ENCODE data around the gene BMP6.

BMP6 gene

DNA sequence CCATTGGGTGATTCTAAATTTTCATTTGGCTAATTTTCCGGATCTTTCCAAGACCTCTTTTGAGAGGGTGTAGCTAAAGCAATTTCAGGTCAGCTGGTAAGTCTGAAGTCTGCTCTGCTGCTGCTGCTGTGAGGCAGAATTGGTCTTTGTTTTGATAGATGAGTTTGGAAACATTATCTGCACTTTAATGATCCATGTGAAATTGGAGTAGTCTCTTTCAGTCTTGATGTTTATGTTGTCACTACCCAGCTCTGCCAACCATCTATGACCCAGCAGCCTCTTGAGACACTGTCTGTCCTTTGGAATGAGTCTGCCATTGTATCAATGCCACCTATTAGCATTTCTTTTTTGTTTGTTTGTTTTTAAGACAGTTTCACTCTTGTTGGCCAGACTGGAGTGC is 140.6 kb downstream of the BMP6 start:
- Histone ChIP-seq H3K9me3 (ENCODE audit: control insufficient read depth in 1 of 2, low read length in 2 of 2) (no peaks in the 10 kb centered on the region), H3K9ac (ENCODE audit: low read depth in 1 of 2, low read length in 2 of 2) (no peak overlapping the region), H3K27ac (ENCODE audit: low read depth, low read length) (no peak overlapping the region), H3K4me1 (ENCODE audit: control insufficient read depth in 1 of 2, insufficient read depth in 2 of 2, low read length in 2 of 2) (no peaks in the 10 kb centered on the region), H3K36me3 (ENCODE audit: control insufficient read depth in 1 of 2, insufficient read depth in 2 of 2, low read length in 2 of 2) (no peaks in the 10 kb centered on the region), H3K4me3 (ENCODE audit: low read depth in 1 of 2, low read length in 2 of 2) (no peak overlapping the region), H3K27me3 (ENCODE audit: control insufficient read depth in 1 of 2, insufficient read depth in 2 of 2, low read length in 2 of 2) (no peaks in the 10 kb centered on the region)

DNA sequence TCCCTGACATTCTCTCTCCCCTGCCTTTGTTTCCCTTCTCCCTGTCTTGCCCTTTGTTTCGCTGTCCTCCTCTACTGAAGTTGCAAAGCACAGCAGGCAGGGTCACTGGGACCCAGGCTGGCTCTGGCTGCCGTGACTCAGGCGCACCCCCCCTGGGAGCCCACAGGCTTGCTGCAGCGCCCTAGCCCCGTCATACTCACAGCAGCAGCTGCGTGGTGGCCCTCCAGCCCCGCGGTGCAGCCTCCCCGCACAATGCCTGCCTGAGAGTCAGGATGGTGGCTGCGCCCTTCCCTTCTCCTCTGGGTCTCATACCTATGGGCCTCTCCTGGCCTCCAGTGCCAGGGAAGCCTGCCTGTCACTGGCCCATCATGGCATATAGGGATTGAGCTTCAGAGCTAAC is 143.0 kb downstream of the BMP6 start:
- H3K9me3 ChIP-seq (ENCODE audit: control insufficient read depth in 1 of 2, low read length in 2 of 2) = no peaks in the 10 kb centered on the region
- H3K27ac ChIP-seq (ENCODE audit: low read depth, low read length) = no peak overlapping the region
- H3K9ac ChIP-seq (ENCODE audit: low read depth in 1 of 2, low read length in 2 of 2) = no peak overlapping the region
- H3K27me3 ChIP-seq (ENCODE audit: control insufficient read depth in 1 of 2, insufficient read depth in 2 of 2, low read length in 2 of 2) = no peaks in the 10 kb centered on the region
- H3K4me3 ChIP-seq (ENCODE audit: low read depth in 1 of 2, low read length in 2 of 2) = no peak overlapping the region
- H3K36me3 ChIP-seq (ENCODE audit: control insufficient read depth in 1 of 2, insufficient read depth in 2 of 2, low read length in 2 of 2) = no peaks in the 10 kb centered on the region
- H3K4me1 ChIP-seq (ENCODE audit: control insufficient read depth in 1 of 2, insufficient read depth in 2 of 2, low read length in 2 of 2) = no peaks in the 10 kb centered on the region

- Histone ChIP-seq H3K4me3 (ENCODE audit: low read depth in 1 of 2, low read length in 2 of 2) (no peak overlapping the region), H3K27ac (ENCODE audit: low read depth, low read length) (no peak overlapping the region), H3K4me1 (ENCODE audit: control insufficient read depth in 1 of 2, insufficient read depth in 2 of 2, low read length in 2 of 2) (no peaks in the 10 kb centered on the region), H3K36me3 (ENCODE audit: control insufficient read depth in 1 of 2, insufficient read depth in 2 of 2, low read length in 2 of 2) (peaks cover 21 to 37% of the 10 kb centered on the region in 2 donors), H3K9ac (ENCODE audit: low read depth in 1 of 2, low read length in 2 of 2) (no peak overlapping the region), H3K9me3 (ENCODE audit: control insufficient read depth in 1 of 2, low read length in 2 of 2) (no peaks in the 10 kb centered on the region), H3K27me3 (ENCODE audit: control insufficient read depth in 1 of 2, insufficient read depth in 2 of 2, low read length in 2 of 2) (no peaks in the 10 kb centered on the region)
Observed at GRCh38 chr6:7878401-7878964, 152.6 kb downstream of the BMP6 start.

DNA sequence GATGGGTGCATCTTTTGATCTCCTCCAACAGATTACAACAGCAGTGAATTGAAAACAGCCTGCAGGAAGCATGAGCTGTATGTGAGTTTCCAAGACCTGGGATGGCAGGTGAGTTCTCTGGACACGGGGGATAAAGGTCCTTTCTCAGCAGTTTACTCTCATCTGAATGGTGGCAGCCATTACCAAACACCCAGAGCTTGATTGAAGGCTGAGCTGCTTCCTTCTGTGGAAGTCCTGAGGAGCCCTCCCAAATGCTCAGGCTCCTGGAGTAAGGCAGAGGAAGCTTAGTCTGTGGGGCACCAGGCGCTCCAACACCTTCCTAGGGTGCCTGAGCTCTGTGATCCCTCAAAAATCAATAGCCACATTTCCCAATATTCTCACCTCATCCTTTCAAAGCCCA is 153.1 kb downstream of the BMP6 start:
- Histone ChIP-seq H3K4me1 (ENCODE audit: control insufficient read depth in 1 of 2, insufficient read depth in 2 of 2, low read length in 2 of 2) (no peaks in the 10 kb centered on the region), H3K4me3 (ENCODE audit: low read depth in 1 of 2, low read length in 2 of 2) (no peak overlapping the region), H3K9ac (ENCODE audit: low read depth in 1 of 2, low read length in 2 of 2) (no peak overlapping the region), H3K9me3 (ENCODE audit: control insufficient read depth in 1 of 2, low read length in 2 of 2) (no peaks in the 10 kb centered on the region), H3K27ac (ENCODE audit: low read depth, low read length) (no peak overlapping the region), H3K36me3 (ENCODE audit: control insufficient read depth in 1 of 2, insufficient read depth in 2 of 2, low read length in 2 of 2) (peaks cover 26 to 42% of the 10 kb centered on the region in 2 donors), H3K27me3 (ENCODE audit: control insufficient read depth in 1 of 2, insufficient read depth in 2 of 2, low read length in 2 of 2) (no peaks in the 10 kb centered on the region)

DNA sequence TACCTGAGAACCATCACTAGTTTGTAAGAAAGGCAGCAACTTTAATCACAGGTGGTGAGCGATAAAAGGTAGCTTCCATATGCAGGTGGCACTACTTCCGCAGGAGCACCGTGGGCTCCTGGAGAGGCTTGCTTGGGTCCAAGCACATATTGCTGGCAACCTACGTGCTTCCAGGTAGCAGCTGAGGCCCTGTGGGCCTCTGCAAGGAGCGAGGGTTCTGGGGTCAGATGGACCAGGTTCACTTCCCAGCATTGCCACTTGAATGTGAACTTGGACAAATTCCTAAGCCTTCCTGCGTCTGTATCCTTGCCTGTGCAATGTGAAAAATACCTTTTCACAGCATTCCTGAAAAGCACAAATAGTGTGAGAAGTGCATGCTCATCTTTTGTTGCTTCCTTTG is 153.7 kb downstream of the BMP6 start:
- Histone ChIP-seq H3K4me3 (ENCODE audit: low read depth in 1 of 2, low read length in 2 of 2) (no peak overlapping the region), H3K27me3 (ENCODE audit: control insufficient read depth in 1 of 2, insufficient read depth in 2 of 2, low read length in 2 of 2) (no peaks in the 10 kb centered on the region), H3K36me3 (ENCODE audit: control insufficient read depth in 1 of 2, insufficient read depth in 2 of 2, low read length in 2 of 2) (peaks cover 32 to 48% of the 10 kb centered on the region in 2 donors), H3K9me3 (ENCODE audit: control insufficient read depth in 1 of 2, low read length in 2 of 2) (no peaks in the 10 kb centered on the region), H3K4me1 (ENCODE audit: control insufficient read depth in 1 of 2, insufficient read depth in 2 of 2, low read length in 2 of 2) (no peaks in the 10 kb centered on the region), H3K27ac (ENCODE audit: low read depth, low read length) (no peak overlapping the region), H3K9ac (ENCODE audit: low read depth in 1 of 2, low read length in 2 of 2) (no peak overlapping the region)

DNA sequence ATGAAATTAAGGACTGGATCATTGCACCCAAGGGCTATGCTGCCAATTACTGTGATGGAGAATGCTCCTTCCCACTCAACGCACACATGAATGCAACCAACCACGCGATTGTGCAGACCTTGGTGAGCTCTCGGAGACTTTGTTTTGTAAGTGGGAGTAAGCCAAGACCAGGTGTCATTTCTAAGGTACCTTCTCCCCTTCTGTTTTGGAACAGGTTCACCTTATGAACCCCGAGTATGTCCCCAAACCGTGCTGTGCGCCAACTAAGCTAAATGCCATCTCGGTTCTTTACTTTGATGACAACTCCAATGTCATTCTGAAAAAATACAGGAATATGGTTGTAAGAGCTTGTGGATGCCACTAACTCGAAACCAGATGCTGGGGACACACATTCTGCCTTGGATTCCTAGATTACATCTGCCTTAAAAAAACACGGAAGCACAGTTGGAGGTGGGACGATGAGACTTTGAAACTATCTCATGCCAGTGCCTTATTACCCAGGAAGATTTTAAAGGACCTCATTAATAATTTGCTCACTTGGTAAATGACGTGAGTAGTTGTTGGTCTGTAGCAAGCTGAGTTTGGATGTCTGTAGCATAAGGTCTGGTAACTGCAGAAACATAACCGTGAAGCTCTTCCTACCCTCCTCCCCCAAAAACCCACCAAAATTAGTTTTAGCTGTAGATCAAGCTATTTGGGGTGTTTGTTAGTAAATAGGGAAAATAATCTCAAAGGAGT is 154.2 kb downstream of the BMP6 start:
- H3K36me3 ChIP-seq (ENCODE audit: control insufficient read depth in 1 of 2, insufficient read depth in 2 of 2, low read length in 2 of 2) = peaks cover 37 to 54% of the 10 kb centered on the region in 2 donors

DNA sequence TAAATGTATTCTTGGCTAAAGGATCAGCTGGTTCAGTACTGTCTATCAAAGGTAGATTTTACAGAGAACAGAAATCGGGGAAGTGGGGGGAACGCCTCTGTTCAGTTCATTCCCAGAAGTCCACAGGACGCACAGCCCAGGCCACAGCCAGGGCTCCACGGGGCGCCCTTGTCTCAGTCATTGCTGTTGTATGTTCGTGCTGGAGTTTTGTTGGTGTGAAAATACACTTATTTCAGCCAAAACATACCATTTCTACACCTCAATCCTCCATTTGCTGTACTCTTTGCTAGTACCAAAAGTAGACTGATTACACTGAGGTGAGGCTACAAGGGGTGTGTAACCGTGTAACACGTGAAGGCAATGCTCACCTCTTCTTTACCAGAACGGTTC is 154.8 kb downstream of the BMP6 start:
- no peaks in the 10 kb centered on the region for H3K4me1 ChIP-seq (ENCODE audit: control insufficient read depth in 1 of 2, insufficient read depth in 2 of 2, low read length in 2 of 2)
- H3K27ac ChIP-seq (ENCODE audit: low read depth, low read length) = no peak overlapping the region
- peaks cover 42 to 59% of the 10 kb centered on the region in 2 donors for H3K36me3 ChIP-seq (ENCODE audit: control insufficient read depth in 1 of 2, insufficient read depth in 2 of 2, low read length in 2 of 2)
- no peaks in the 10 kb centered on the region for H3K9me3 ChIP-seq (ENCODE audit: control insufficient read depth in 1 of 2, low read length in 2 of 2)
- no peaks in the 10 kb centered on the region for H3K27me3 ChIP-seq (ENCODE audit: control insufficient read depth in 1 of 2, insufficient read depth in 2 of 2, low read length in 2 of 2)
- H3K9ac ChIP-seq (ENCODE audit: low read depth in 1 of 2, low read length in 2 of 2) = no peak overlapping the region
- H3K4me3 ChIP-seq (ENCODE audit: low read depth in 1 of 2, low read length in 2 of 2) = no peak overlapping the region

More for the DNA sequence above, 154.2 kb downstream of the BMP6 start:
- H3K9me3 ChIP-seq (ENCODE audit: control insufficient read depth in 1 of 2, low read length in 2 of 2) = no peaks in the 10 kb centered on the region
- H3K4me1 ChIP-seq (ENCODE audit: control insufficient read depth in 1 of 2, insufficient read depth in 2 of 2, low read length in 2 of 2) = no peaks in the 10 kb centered on the region
- no peaks in the 10 kb centered on the region for H3K27me3 ChIP-seq (ENCODE audit: control insufficient read depth in 1 of 2, insufficient read depth in 2 of 2, low read length in 2 of 2)
- H3K4me3 ChIP-seq (ENCODE audit: low read depth in 1 of 2, low read length in 2 of 2) = no peak overlapping the region
- no peak overlapping the region for H3K9ac ChIP-seq (ENCODE audit: low read depth in 1 of 2, low read length in 2 of 2)
- no peak overlapping the region for H3K27ac ChIP-seq (ENCODE audit: low read depth, low read length)

GRCh38 chr6:7881765-7882500 is 156.0 kb downstream of the BMP6 start:
- Histone ChIP-seq H3K27me3 (ENCODE audit: control insufficient read depth in 1 of 2, insufficient read depth in 2 of 2, low read length in 2 of 2) (no peaks in the 10 kb centered on the region), H3K4me1 (ENCODE audit: control insufficient read depth in 1 of 2, insufficient read depth in 2 of 2, low read length in 2 of 2) (no peaks in the 10 kb centered on the region), H3K36me3 (ENCODE audit: control insufficient read depth in 1 of 2, insufficient read depth in 2 of 2, low read length in 2 of 2) (peaks cover 54 to 71% of the 10 kb centered on the region in 2 donors), H3K9ac (ENCODE audit: low read depth in 1 of 2, low read length in 2 of 2) (no peak overlapping the region), H3K9me3 (ENCODE audit: control insufficient read depth in 1 of 2, low read length in 2 of 2) (no peaks in the 10 kb centered on the region), H3K27ac (ENCODE audit: low read depth, low read length) (no peak overlapping the region), H3K4me3 (ENCODE audit: low read depth in 1 of 2, low read length in 2 of 2) (no peak overlapping the region)

DNA sequence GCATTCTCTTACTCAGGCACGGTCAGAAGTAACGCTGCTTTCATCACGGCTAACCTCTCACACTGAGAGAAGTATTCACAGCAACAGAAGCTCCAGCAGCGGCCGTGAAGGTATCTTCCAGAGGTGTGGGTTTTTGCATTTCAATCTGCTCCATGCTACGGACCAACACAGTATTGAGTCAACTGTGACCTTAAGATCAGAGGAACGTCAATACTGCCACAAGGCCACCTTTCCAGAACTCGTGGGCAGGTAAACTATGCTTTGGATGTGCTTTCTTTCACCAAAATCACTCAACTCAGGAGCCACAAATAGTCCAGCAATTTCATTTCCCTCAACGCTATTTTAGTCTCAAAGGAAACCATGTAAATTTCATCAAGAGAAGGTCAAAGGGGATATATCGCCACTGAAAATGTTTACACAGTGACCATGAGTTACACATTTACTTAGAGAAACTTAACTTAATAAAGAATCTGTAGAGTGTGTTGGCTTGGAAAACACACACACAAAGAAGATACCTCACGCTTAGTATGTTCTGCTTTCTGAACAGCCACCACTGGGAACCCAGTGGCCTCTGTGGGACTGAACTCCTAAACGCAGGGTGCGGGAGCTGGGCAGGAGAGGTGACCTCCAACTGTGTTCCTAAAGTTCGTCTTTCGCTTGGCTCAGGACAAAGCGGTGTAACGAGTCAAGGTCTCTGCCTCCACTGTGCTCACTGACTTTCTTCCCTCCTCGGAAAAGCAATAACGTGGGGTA is 156.8 kb downstream of the BMP6 start:
- no peak overlapping the region for H3K4me3 ChIP-seq (ENCODE audit: low read depth in 1 of 2, low read length in 2 of 2)
- no peaks in the 10 kb centered on the region for H3K9me3 ChIP-seq (ENCODE audit: control insufficient read depth in 1 of 2, low read length in 2 of 2)
- no peaks in the 10 kb centered on the region for H3K27me3 ChIP-seq (ENCODE audit: control insufficient read depth in 1 of 2, insufficient read depth in 2 of 2, low read length in 2 of 2)
- H3K36me3 ChIP-seq (ENCODE audit: control insufficient read depth in 1 of 2, insufficient read depth in 2 of 2, low read length in 2 of 2) = peaks cover 58 to 79% of the 10 kb centered on the region in 2 donors
- no peak overlapping the region for H3K27ac ChIP-seq (ENCODE audit: low read depth, low read length)
- no peaks in the 10 kb centered on the region for H3K4me1 ChIP-seq (ENCODE audit: control insufficient read depth in 1 of 2, insufficient read depth in 2 of 2, low read length in 2 of 2)
- H3K9ac ChIP-seq (ENCODE audit: low read depth in 1 of 2, low read length in 2 of 2) = no peak overlapping the region

GRCh38 chr6:7883381-7883780 is 157.5 kb downstream of the BMP6 start:
- Histone ChIP-seq H3K9me3 (ENCODE audit: control insufficient read depth in 1 of 2, low read length in 2 of 2) (no peaks in the 10 kb centered on the region), H3K4me3 (ENCODE audit: low read depth in 1 of 2, low read length in 2 of 2) (no peak overlapping the region), H3K36me3 (ENCODE audit: control insufficient read depth in 1 of 2, insufficient read depth in 2 of 2, low read length in 2 of 2) (peaks cover 63 to 86% of the 10 kb centered on the region in 2 donors), H3K27me3 (ENCODE audit: control insufficient read depth in 1 of 2, insufficient read depth in 2 of 2, low read length in 2 of 2) (no peaks in the 10 kb centered on the region), H3K4me1 (ENCODE audit: control insufficient read depth in 1 of 2, insufficient read depth in 2 of 2, low read length in 2 of 2) (no peaks in the 10 kb centered on the region), H3K9ac (ENCODE audit: low read depth in 1 of 2, low read length in 2 of 2) (no peak overlapping the region), H3K27ac (ENCODE audit: low read depth, low read length) (no peak overlapping the region)

Data from duodenal mucosa (tissue), 2 donors.